K562 (cell line): ENCODE measurements around the gene MLH1. TPM values are rescaled to one million over a fixed set of nuclear protein-coding genes. Genes with fewer than 3 reads are reported as not detected.
A peak's percentile ranks its signal among the peaks of the same experiment; 100 is the strongest.

ENCODE experiments used
- BRF1 ChIP-seq: IDR thresholded peaks from 3 replicates; pipeline ENCODE4 v1.6.1; 2011; ENCODE audit warnings: borderline replicate concordance, mild to moderate bottlenecking; ENCODE audit not compliant: insufficient read length; ENCODE audit errors: extremely low read depth
- CTBP1 ChIP-seq: fragments of 450-650 bp; IDR thresholded peaks from 2 replicates; pipeline ENCODE4 v1.6.1; 2016; ENCODE audit warnings: borderline replicate concordance
- DACH1 ChIP-seq: fragments of 450-650 bp; IDR thresholded peaks from 2 replicates; pipeline ENCODE4 v1.6.1; 2018; ENCODE audit not compliant: partially characterized antibody
- FOXK1 ChIP-seq: sonication (generic); formaldehyde crosslinking; IDR thresholded peaks from 2 replicates; pipeline ENCODE4 v1.8.0; 2022; ENCODE audit warnings: missing genetic modification reagents, mild to moderate bottlenecking, borderline replicate concordance
- GABPB2 ChIP-seq: fragments of 250-450 bp; sonication (Bioruptor Pico); conservative IDR thresholded peaks from 2 replicates; pipeline ENCODE4 v1.5.1; 2021; ENCODE audit warnings: mild to moderate bottlenecking
- HDAC1 ChIP-seq, 2 experiments: fragments of 450-650 bp; IDR thresholded peaks; 2 replicates each; pipeline ENCODE4 v1.6.1; 2016 to 2017; ENCODE audit warnings: inconsistent platforms in 1 of 2, mild to moderate bottlenecking in 1 of 2, moderate library complexity in 1 of 2
- PHF21A ChIP-seq: fragments of 450-650 bp; IDR thresholded peaks from 2 replicates; pipeline ENCODE4 v1.6.1; 2017; ENCODE audit warnings: low read depth, borderline replicate concordance
- TEAD2 ChIP-seq: fragments of 450-650 bp; IDR thresholded peaks from 2 replicates; pipeline ENCODE4 v1.6.1; 2016; ENCODE audit warnings: missing genetic modification characterization, control low read depth, missing compliant biosample characterization
- ZNF165 ChIP-seq: fragments of 250-450 bp; sonication (Bioruptor Pico); IDR thresholded peaks from 2 replicates; pipeline ENCODE4 v1.4.0; 2020; ENCODE audit warnings: borderline replicate concordance
- polyA plus RNA-seq, 8 experiments: library from polyadenylated mRNA; depleted of rRNA in 4 of 8; stranded (reverse) in 5 of 8; unstranded in 3 of 8; fragments of >200 nt; fragmentation: Nextera tagmentation in 2 of 8; fragmentation: Illumina TruSeq in 1 of 8; extraction: Ambion mirVana in 2 of 8; extraction: Trizol in 1 of 8; gene quantifications; 2 replicates each; pipeline versions ENCODE4 v1.2.1 to v1.2.3, GENCODE V29; 2011 to 2014; ENCODE audit warnings: inconsistent platforms in 1 of 8, missing spikeins in 1 of 8
- total RNA-seq, 7 experiments: library from RNA; depleted of rRNA in 6 of 7; stranded (reverse); fragments of >200 nt in 6 of 7; fragmentation: Illumina TruSeq in 2 of 7; extraction: Trizol in 2 of 7; gene quantifications; 2 replicates each; pipeline versions ENCODE4 v1.2.1 to v1.2.3, GENCODE V29; 2011 to 2021; ENCODE audit warnings: low replicate concordance in 1 of 7
- TF ChIP-seq, protein P1 (sequence below): fragments of 450-650 bp; IDR thresholded peaks from 2 replicates; pipeline ENCODE4 v1.7.0; 2016; ENCODE audit warnings: borderline replicate concordance
- TF ChIP-seq, protein P2 (sequence below): fragments of 450-650 bp; IDR thresholded peaks from 2 replicates; pipeline ENCODE4 v1.6.1; 2016; ENCODE audit warnings: low read depth
- TF ChIP-seq, protein P3 (sequence below): sonication (generic); formaldehyde crosslinking; IDR thresholded peaks from 2 replicates; pipeline ENCODE4 v1.8.0; 2022; ENCODE audit warnings: mild to moderate bottlenecking, missing genetic modification reagents

MLH1 gene
- total and polyA plus RNA-seq, 9 of the 15 experiments (the other 6 are each of a cell fraction or from before 2014, with no cell fraction given), result 76.4 to 155 (median 117) TPM

DNA sequence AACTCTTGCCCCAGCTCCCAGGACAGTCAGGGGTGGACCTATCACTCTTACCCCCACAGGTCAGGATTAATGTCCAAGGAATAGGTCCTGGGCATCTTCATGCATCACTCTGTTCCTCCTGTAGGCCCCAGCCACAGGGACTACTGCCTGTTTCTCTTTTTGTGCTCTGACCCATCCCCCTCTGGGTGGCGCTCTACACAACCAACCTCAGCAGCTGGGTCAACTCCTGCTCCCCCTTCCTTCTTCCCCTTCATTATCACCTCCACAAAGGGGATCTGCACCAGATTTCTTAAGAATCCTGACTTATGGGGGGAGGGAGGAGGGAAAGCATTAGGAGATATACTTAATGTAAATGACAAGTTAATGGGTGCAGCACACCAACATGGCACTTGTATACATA is 36.3 kb upstream of the MLH1 start (continued):
- TF ChIP-seq, protein P1, sequence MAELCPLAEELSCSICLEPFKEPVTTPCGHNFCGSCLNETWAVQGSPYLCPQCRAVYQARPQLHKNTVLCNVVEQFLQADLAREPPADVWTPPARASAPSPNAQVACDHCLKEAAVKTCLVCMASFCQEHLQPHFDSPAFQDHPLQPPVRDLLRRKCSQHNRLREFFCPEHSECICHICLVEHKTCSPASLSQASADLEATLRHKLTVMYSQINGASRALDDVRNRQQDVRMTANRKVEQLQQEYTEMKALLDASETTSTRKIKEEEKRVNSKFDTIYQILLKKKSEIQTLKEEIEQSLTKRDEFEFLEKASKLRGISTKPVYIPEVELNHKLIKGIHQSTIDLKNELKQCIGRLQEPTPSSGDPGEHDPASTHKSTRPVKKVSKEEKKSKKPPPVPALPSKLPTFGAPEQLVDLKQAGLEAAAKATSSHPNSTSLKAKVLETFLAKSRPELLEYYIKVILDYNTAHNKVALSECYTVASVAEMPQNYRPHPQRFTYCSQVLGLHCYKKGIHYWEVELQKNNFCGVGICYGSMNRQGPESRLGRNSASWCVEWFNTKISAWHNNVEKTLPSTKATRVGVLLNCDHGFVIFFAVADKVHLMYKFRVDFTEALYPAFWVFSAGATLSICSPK, result no peak
- TF ChIP-seq CTBP1 (peak; percentile 53; the same call in 1 of the 2 replicates), GABPB2 (no peak), ZNF165 (no peak), PHF21A (peak; percentile 46; the same call in 1 of the 2 replicates), BRF1 (no peak), HDAC1 (IDR thresholded peaks at IDR 0.05) (peak in 1 of 2 experiments; percentile 24; a peak in 1 of 4 replicates), DACH1 (peak; percentile 41), TEAD2 (tag) (no peak), FOXK1 (CRISPR knock-in tag) (no peak)
- TF ChIP-seq, protein P2, sequence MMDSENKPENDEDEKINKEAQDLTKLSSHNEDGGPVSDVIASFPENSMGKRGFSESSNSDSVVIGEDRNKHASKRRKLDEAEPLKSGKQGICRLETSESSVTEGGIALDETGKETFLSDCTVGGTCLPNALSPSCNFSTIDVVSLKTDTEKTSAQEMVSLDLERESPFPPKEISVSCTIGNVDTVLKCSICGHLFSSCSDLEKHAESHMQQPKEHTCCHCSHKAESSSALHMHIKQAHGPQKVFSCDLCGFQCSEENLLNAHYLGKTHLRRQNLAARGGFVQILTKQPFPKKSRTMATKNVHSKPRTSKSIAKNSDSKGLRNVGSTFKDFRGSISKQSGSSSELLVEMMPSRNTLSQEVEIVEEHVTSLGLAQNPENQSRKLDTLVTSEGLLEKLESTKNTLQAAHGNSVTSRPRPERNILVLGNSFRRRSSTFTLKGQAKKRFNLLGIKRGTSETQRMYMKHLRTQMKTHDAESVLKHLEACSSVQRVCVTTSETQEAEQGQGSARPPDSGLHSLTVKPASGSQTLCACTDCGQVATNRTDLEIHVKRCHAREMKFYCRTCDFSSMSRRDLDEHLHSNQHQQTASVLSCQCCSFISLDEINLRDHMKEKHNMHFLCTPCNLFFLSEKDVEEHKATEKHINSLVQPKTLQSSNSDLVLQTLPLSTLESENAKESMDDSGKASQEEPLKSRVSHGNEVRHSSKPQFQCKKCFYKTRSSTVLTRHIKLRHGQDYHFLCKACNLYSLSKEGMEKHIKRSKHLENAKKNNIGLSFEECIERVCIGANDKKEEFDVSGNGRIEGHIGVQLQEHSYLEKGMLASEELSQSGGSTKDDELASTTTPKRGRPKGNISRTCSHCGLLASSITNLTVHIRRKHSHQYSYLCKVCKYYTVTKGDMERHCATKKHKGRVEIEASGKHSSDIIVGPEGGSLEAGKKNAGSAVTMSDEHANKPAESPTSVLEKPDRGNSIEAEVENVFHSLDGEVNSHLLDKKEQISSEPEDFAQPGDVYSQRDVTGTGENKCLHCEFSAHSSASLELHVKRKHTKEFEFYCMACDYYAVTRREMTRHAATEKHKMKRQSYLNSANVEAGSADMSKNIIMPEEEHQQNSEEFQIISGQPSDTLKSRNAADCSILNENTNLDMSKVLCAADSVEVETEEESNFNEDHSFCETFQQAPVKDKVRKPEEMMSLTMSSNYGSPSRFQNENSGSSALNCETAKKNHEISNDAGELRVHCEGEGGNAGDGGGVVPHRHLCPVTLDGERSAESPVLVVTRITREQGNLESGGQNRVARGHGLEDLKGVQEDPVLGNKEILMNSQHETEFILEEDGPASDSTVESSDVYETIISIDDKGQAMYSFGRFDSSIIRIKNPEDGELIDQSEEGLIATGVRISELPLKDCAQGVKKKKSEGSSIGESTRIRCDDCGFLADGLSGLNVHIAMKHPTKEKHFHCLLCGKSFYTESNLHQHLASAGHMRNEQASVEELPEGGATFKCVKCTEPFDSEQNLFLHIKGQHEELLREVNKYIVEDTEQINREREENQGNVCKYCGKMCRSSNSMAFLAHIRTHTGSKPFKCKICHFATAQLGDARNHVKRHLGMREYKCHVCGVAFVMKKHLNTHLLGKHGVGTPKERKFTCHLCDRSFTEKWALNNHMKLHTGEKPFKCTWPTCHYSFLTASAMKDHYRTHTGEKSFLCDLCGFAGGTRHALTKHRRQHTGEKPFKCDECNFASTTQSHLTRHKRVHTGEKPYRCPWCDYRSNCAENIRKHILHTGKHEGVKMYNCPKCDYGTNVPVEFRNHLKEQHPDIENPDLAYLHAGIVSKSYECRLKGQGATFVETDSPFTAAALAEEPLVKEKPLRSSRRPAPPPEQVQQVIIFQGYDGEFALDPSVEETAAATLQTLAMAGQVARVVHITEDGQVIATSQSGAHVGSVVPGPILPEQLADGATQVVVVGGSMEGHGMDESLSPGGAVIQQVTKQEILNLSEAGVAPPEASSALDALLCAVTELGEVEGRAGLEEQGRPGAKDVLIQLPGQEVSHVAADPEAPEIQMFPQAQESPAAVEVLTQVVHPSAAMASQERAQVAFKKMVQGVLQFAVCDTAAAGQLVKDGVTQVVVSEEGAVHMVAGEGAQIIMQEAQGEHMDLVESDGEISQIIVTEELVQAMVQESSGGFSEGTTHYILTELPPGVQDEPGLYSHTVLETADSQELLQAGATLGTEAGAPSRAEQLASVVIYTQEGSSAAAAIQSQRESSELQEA, result no peak
- TF ChIP-seq, protein P3, sequence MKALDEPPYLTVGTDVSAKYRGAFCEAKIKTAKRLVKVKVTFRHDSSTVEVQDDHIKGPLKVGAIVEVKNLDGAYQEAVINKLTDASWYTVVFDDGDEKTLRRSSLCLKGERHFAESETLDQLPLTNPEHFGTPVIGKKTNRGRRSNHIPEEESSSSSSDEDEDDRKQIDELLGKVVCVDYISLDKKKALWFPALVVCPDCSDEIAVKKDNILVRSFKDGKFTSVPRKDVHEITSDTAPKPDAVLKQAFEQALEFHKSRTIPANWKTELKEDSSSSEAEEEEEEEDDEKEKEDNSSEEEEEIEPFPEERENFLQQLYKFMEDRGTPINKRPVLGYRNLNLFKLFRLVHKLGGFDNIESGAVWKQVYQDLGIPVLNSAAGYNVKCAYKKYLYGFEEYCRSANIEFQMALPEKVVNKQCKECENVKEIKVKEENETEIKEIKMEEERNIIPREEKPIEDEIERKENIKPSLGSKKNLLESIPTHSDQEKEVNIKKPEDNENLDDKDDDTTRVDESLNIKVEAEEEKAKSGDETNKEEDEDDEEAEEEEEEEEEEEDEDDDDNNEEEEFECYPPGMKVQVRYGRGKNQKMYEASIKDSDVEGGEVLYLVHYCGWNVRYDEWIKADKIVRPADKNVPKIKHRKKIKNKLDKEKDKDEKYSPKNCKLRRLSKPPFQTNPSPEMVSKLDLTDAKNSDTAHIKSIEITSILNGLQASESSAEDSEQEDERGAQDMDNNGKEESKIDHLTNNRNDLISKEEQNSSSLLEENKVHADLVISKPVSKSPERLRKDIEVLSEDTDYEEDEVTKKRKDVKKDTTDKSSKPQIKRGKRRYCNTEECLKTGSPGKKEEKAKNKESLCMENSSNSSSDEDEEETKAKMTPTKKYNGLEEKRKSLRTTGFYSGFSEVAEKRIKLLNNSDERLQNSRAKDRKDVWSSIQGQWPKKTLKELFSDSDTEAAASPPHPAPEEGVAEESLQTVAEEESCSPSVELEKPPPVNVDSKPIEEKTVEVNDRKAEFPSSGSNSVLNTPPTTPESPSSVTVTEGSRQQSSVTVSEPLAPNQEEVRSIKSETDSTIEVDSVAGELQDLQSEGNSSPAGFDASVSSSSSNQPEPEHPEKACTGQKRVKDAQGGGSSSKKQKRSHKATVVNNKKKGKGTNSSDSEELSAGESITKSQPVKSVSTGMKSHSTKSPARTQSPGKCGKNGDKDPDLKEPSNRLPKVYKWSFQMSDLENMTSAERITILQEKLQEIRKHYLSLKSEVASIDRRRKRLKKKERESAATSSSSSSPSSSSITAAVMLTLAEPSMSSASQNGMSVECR (CRISPR knock-in tag), result no peak
